Body of pancreas (tissue), 4 donors: ENCODE data around the gene HOXB6.

Source experiments
- POLR2A ChIP-seq, 3 donors: fragments of 450-650 bp; IDR thresholded peaks; one replicate each; pipeline ENCODE4 v1.6.1; 2016; ENCODE audit warnings: antibody characterized with exemption in 3 of 3, mild to moderate bottlenecking in 2 of 3
- TF ChIP-seq, protein P1 (sequence below), 7 experiments: fragments of 450-650 bp in 4 of 7; fragments of 200-600 bp in 3 of 7; sonication (generic) in 3 of 7; IDR thresholded peaks; one replicate each; pipeline ENCODE4 v1.5.1; 2016 to 2019; ENCODE audit warnings: antibody characterized with exemption in 7 of 7

DNA sequence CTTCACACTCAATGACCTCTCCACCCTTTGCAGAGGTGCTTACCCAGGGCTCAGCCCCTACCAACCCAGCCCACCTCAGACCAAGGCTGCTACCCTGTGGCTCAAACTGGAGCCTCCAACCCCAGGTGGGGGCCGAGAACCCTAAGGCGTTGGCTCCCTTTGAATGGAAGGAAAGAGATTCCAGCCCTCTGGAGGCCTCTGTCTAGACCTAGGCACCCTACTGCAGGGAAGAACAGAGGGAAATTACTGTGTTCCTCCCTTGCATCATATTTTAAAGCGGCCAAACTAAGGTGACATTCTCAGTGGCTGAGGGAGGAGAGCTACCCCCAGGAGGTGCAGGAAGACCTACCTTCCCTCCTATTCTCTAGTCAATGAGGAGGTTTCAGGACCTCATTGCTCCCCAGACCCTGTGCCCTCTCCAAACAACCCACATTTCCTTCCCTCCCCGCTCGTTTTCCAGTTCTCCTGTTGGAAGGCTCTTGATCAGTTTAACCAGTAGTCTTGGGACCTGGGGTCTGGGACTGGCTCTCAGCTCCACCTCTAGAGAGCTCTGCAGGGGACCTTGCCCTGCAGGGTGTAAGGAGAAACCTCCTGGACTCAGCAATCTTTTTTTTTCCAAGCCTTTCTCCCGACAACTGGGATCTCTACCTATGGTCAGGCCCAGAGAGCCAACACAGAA is 15.8 kb upstream of the HOXB6 start:
- TF ChIP-seq, protein P1, sequence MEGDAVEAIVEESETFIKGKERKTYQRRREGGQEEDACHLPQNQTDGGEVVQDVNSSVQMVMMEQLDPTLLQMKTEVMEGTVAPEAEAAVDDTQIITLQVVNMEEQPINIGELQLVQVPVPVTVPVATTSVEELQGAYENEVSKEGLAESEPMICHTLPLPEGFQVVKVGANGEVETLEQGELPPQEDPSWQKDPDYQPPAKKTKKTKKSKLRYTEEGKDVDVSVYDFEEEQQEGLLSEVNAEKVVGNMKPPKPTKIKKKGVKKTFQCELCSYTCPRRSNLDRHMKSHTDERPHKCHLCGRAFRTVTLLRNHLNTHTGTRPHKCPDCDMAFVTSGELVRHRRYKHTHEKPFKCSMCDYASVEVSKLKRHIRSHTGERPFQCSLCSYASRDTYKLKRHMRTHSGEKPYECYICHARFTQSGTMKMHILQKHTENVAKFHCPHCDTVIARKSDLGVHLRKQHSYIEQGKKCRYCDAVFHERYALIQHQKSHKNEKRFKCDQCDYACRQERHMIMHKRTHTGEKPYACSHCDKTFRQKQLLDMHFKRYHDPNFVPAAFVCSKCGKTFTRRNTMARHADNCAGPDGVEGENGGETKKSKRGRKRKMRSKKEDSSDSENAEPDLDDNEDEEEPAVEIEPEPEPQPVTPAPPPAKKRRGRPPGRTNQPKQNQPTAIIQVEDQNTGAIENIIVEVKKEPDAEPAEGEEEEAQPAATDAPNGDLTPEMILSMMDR (IDR thresholded peaks at IDR 0.05) = no peak
- TF ChIP-seq POLR2A (IDR thresholded peaks at IDR 0.05) = no peak
